Loucy (cell line): ENCODE results near the gene ARID1B.

Source experiments
- H2AFZ ChIP-seq: fragments of 200-600 bp; sonication (generic); 2 replicates; pipeline ENCODE4 v1.6.0; 2016; ENCODE audit warnings: antibody characterized with exemption, mild to moderate bottlenecking, low read length, moderate library complexity
- H3F3A ChIP-seq: fragments of 200-600 bp; 2 replicates; pipeline ENCODE4 v1.6.0; 2016; ENCODE audit warnings: antibody characterized with exemption, low read depth, mild to moderate bottlenecking
- H3K27me3 ChIP-seq: fragments of 200-600 bp; sonication (generic); 2 replicates; pipeline ENCODE4 v1.6.1; 2014; ENCODE audit warnings: low read length, mild to moderate bottlenecking; ENCODE audit not compliant: insufficient read depth, poor library complexity, severe bottlenecking
- H3K36me3 ChIP-seq: fragments of 200-600 bp; sonication (generic); 2 replicates; pipeline ENCODE4 v1.6.1; 2016; ENCODE audit warnings: low read length; ENCODE audit not compliant: insufficient read depth
- H3K4me1 ChIP-seq: fragments of 200-600 bp; sonication (generic); 2 replicates; pipeline ENCODE4 v1.5.1; 2014; ENCODE audit warnings: low read length, mild to moderate bottlenecking; ENCODE audit not compliant: insufficient read depth, poor library complexity, severe bottlenecking
- H3K4me2 ChIP-seq: fragments of 200-600 bp; sonication (generic); 2 replicates; pipeline ENCODE4 v1.6.0; 2014; ENCODE audit warnings: antibody characterized with exemption, low read length, low read depth, mild to moderate bottlenecking; ENCODE audit not compliant: poor library complexity, severe bottlenecking
- H3K4me3 ChIP-seq: fragments of 200-600 bp; sonication (generic); 2 replicates; pipeline ENCODE4 v1.5.1; 2014; ENCODE audit warnings: low read length, mild to moderate bottlenecking, mixed read lengths; ENCODE audit not compliant: poor library complexity, severe bottlenecking
- H3K79me2 ChIP-seq: fragments of 200-600 bp; sonication (generic); 2 replicates; pipeline ENCODE4 v1.6.1; 2014; ENCODE audit warnings: low read length; ENCODE audit not compliant: insufficient read depth
- H3K9ac ChIP-seq: fragments of 200-600 bp; sonication (generic); 2 replicates; pipeline ENCODE4 v1.6.0; 2014; ENCODE audit warnings: mild to moderate bottlenecking, low read depth, low read length, moderate library complexity; ENCODE audit not compliant: poor library complexity, severe bottlenecking
- H3K9me2 ChIP-seq: fragments of 200-600 bp; sonication (generic); replicated peaks from 2 replicates; pipeline ENCODE4 v1.6.1; 2016; ENCODE audit warnings: low read depth, low read length, mixed read lengths
- H3K9me3 ChIP-seq: fragments of 200-600 bp; sonication (generic); 2 replicates; pipeline ENCODE4 v1.6.1; 2014; ENCODE audit warnings: mild to moderate bottlenecking, antibody characterized with exemption, low read length, low read depth; ENCODE audit not compliant: insufficient read depth
- H4K20me1 ChIP-seq: fragments of 200-600 bp; sonication (generic); 2 replicates; pipeline ENCODE4 v1.6.0; 2014; ENCODE audit warnings: antibody characterized with exemption, low read length, mild to moderate bottlenecking; ENCODE audit not compliant: insufficient read depth, poor library complexity, severe bottlenecking
- EZH2phosphoT487 ChIP-seq: fragments of 200-600 bp; IDR thresholded peaks from 2 replicates; pipeline ENCODE4 v1.6.1; 2018; ENCODE audit warnings: antibody characterized with exemption, mild to moderate bottlenecking, moderate library complexity, borderline replicate concordance
- TF ChIP-seq, protein P1 (sequence below): fragments of 200-600 bp; sonication (generic); conservative IDR thresholded peaks from 2 replicates; pipeline ENCODE4 v1.5.1; 2014; ENCODE audit warnings: mild to moderate bottlenecking, antibody characterized with exemption, low read length

Gene ARID1B

DNA sequence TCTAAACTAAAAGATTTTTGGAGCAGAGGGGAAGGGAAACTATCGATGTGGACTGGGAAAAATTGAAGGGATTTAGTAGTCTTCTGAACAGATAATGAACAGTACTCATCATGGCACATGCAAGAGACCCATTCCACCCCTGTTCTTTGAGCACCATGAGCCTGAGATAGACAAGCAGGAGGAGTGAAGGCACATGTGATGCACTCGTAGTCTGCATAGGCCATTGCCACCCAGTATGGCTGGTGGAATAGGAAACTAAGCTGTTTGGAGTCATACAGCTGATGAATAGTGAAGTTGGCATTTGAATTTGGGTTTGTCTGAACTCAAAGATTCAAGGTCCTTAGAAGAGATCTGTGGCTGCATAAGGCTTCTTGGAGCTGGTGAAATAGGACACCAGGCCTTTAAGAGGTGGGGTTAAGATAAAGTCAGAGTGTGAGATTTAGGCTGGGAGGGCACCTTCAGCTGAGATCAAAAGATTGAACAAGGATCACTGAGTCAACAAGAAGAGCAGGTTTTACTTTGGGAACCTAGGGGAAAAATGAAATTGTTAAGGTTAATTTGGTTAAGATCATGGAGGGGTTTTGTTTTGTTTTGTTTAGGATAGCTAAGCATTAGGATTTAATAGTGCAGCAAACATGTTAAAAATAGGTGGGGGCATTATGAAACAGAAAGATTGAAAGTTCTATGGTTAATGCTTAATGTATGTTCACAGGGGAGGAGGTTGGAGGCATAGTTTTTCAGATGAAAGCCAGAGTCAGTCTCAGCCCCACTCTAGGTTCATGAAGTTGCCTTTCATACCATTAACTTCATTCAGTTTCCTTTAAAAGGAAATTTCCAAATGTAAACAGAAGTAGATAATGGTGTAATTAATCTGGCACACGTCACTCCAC lies 148.8 kb downstream of the ARID1B start:
- no peak overlapping the region for H3K9ac ChIP-seq
- no peaks in the 10 kb centered on the region for H3K9me3 ChIP-seq
- no peak overlapping the region for H3K4me3 ChIP-seq
- peaks cover 5% of the 10 kb centered on the region; the same call in 1 of the 2 replicates for H3K36me3 ChIP-seq
- H3F3A ChIP-seq: no peaks in the 10 kb centered on the region
- no peak overlapping the region for H3K4me2 ChIP-seq
- H3K79me2 ChIP-seq: peaks cover 97% of the 10 kb centered on the region
- peaks cover 53% of the 10 kb centered on the region for H4K20me1 ChIP-seq
- H2AFZ ChIP-seq: no peak overlapping the region
- H3K4me1 ChIP-seq: peaks cover 3% of the 10 kb centered on the region
- no peaks in the 10 kb centered on the region for H3K9me2 ChIP-seq
- no peaks in the 10 kb centered on the region for H3K27me3 ChIP-seq
- no peak for TF ChIP-seq EZH2phosphoT487
- TF ChIP-seq, protein P1, sequence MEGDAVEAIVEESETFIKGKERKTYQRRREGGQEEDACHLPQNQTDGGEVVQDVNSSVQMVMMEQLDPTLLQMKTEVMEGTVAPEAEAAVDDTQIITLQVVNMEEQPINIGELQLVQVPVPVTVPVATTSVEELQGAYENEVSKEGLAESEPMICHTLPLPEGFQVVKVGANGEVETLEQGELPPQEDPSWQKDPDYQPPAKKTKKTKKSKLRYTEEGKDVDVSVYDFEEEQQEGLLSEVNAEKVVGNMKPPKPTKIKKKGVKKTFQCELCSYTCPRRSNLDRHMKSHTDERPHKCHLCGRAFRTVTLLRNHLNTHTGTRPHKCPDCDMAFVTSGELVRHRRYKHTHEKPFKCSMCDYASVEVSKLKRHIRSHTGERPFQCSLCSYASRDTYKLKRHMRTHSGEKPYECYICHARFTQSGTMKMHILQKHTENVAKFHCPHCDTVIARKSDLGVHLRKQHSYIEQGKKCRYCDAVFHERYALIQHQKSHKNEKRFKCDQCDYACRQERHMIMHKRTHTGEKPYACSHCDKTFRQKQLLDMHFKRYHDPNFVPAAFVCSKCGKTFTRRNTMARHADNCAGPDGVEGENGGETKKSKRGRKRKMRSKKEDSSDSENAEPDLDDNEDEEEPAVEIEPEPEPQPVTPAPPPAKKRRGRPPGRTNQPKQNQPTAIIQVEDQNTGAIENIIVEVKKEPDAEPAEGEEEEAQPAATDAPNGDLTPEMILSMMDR: no peak

DNA sequence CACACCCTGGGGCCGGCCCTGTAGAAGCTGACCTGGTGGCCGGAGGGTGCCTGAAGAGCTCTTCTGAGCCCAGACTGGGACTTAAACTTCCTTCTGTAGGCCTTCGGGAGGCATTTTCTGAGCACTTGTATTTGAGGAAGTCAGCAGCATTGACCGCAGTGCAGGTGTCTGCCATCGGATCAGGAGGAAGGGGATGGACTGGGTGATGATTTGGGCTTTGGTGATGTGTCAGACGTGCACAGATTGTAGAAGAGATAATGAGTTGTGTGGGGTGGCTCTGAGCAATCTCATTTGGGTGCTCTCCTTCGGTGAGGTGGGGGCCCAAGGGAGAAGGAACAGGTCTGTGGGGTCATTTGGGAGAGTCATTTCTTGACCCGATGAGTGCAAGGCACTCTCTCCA lies 150.9 kb downstream of the ARID1B start:
- H3K9ac ChIP-seq: no peak overlapping the region
- TF ChIP-seq EZH2phosphoT487: no peak

DNA sequence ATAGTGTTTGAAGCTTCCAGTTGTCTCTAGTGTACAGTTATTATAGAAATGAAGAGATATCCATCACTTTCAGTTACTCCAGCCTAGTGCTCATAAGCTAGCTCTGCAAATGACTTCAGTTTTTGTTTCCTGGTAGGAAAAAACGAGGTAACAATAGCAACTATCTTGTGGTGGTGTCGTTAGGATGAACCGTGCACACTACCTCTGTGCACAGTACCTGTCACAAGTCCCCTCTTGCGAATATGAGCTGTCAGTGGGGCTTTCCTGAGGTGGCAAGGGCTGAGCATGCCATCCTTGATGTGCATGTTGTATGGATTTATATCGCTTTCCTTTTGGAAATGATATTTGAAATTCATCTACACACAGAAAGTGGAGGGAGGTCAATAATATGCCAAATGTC lies 151.8 kb downstream of the ARID1B start:
- peaks cover 10% of the 10 kb centered on the region for H3K4me1 ChIP-seq
- H3K79me2 ChIP-seq: peaks cover 91% of the 10 kb centered on the region
- no peak overlapping the region for H3K4me2 ChIP-seq
- no peaks in the 10 kb centered on the region for H3F3A ChIP-seq
- peaks cover 5% of the 10 kb centered on the region; the same call in 1 of the 2 replicates for H3K36me3 ChIP-seq
- H3K4me3 ChIP-seq: no peak overlapping the region
- no peaks in the 10 kb centered on the region for H3K9me2 ChIP-seq
- H4K20me1 ChIP-seq: peaks cover 57% of the 10 kb centered on the region
- H3K27me3 ChIP-seq: no peaks in the 10 kb centered on the region
- no peaks in the 10 kb centered on the region for H3K9me3 ChIP-seq
- no peak overlapping the region for H2AFZ ChIP-seq
- TF ChIP-seq, protein P1: no peak
- no peak for TF ChIP-seq EZH2phosphoT487
- H3K9ac ChIP-seq: no peak overlapping the region

More for the DNA sequence above, 150.9 kb downstream of the ARID1B start:
- H3K9me2 ChIP-seq: no peaks in the 10 kb centered on the region
- H3K36me3 ChIP-seq: peaks cover 5% of the 10 kb centered on the region; the same call in 1 of the 2 replicates
- no peak overlapping the region for H3K4me2 ChIP-seq
- no peak overlapping the region for H3K4me3 ChIP-seq
- no peak overlapping the region for H2AFZ ChIP-seq
- H4K20me1 ChIP-seq: peaks cover 55% of the 10 kb centered on the region
- H3K27me3 ChIP-seq: no peaks in the 10 kb centered on the region
- no peaks in the 10 kb centered on the region for H3F3A ChIP-seq
- peaks cover 6% of the 10 kb centered on the region for H3K4me1 ChIP-seq
- H3K9me3 ChIP-seq: no peaks in the 10 kb centered on the region
- H3K79me2 ChIP-seq: peaks cover 91% of the 10 kb centered on the region
